ENCODE data around the gene FASTKD3. TPM values are rescaled to one million over a fixed set of nuclear protein-coding genes. Genes with fewer than 3 reads are reported as not detected.

The FASTKD3 gene
- total and polyA plus RNA-seq, 7 donors = 3.0 to 23.4 (median 10.3) TPM

DNA sequence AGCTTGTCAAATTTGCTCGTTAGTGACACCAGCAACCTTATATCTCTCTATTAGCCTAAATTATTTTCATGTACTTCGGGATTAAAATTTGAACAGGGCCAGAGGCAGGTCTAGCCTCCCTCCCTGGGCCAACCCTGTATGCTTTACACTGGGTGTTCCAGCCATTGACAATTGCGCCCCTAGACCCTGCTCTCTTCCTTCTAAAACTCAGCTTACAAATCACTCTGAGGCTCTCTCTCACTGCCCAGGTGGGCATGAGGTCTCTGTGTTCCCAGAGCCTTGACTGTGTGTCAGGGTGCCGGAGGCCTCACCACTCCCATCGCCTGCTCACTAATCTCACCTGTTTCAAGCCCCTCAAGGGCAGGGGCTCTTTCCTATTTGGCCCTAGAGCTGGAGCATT, 11.5 kb downstream of the FASTKD3 start:
- TF ChIP-seq, protein P1, sequence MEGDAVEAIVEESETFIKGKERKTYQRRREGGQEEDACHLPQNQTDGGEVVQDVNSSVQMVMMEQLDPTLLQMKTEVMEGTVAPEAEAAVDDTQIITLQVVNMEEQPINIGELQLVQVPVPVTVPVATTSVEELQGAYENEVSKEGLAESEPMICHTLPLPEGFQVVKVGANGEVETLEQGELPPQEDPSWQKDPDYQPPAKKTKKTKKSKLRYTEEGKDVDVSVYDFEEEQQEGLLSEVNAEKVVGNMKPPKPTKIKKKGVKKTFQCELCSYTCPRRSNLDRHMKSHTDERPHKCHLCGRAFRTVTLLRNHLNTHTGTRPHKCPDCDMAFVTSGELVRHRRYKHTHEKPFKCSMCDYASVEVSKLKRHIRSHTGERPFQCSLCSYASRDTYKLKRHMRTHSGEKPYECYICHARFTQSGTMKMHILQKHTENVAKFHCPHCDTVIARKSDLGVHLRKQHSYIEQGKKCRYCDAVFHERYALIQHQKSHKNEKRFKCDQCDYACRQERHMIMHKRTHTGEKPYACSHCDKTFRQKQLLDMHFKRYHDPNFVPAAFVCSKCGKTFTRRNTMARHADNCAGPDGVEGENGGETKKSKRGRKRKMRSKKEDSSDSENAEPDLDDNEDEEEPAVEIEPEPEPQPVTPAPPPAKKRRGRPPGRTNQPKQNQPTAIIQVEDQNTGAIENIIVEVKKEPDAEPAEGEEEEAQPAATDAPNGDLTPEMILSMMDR (IDR thresholded peaks at IDR 0.05) = no peak
- TF ChIP-seq POLR2AphosphoS5 (IDR thresholded peaks at IDR 0.05) = no peak
- no peak for TF ChIP-seq EP300 (IDR thresholded peaks at IDR 0.05)
- no peak for TF ChIP-seq POLR2A (IDR thresholded peaks at IDR 0.05)
- intact Hi-C loops (cut with DNase I) = no loop called here
- no peaks in the 10 kb centered on the region for H3K9me3 ChIP-seq
- DNase-seq = no peak
- no peak overlapping the region for H3K27ac ChIP-seq
- H3K4me3 ChIP-seq = no peak overlapping the region
- 85 to 88% methylated on average over 5 of the region's 5 CpGs for WGBS, 2 donors
- no peaks in the 10 kb centered on the region for H3K27me3 ChIP-seq
- H3K4me1 ChIP-seq = no peaks in the 10 kb centered on the region
- peaks cover 5 to 48% (median 15%) of the 10 kb centered on the region in 4 donors for H3K36me3 ChIP-seq

DNA sequence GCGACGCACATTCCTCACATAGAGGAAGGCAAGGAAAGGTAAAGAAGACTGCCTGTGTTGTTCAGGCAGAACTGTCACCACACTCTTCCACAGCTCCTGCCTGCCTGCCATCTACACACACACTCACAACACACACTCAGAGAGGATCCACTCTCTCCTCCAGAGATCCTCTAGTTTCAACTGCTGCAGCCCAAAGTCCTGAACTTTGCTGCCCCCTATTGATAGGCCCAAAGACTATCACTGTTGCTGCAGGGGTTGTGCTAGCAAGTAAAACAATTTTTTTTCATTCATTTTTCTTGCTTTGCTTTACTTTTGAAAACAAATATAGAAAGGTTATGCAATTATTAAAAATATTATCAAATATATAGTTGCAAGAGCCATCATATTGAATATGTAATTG, 12.0 kb downstream of the FASTKD3 start:
- intact Hi-C loops (cut with DNase I) = no loop called here
- WGBS, 2 donors = 98% methylated on average over 2 of the region's 2 CpGs
- TF ChIP-seq, protein P1 (IDR thresholded peaks at IDR 0.05) = peak in 2 of 4 experiments; percentile 17 to 37
- TF ChIP-seq POLR2A (IDR thresholded peaks at IDR 0.05) = no peak
- H3K4me1 ChIP-seq = no peaks in the 10 kb centered on the region
- no peak for DNase-seq
- peaks cover 5 to 43% (median 13%) of the 10 kb centered on the region in 4 donors for H3K36me3 ChIP-seq
- no peak overlapping the region for H3K27ac ChIP-seq
- no peaks in the 10 kb centered on the region for H3K9me3 ChIP-seq
- H3K4me3 ChIP-seq = no peak overlapping the region
- H3K27me3 ChIP-seq = no peaks in the 10 kb centered on the region

DNA sequence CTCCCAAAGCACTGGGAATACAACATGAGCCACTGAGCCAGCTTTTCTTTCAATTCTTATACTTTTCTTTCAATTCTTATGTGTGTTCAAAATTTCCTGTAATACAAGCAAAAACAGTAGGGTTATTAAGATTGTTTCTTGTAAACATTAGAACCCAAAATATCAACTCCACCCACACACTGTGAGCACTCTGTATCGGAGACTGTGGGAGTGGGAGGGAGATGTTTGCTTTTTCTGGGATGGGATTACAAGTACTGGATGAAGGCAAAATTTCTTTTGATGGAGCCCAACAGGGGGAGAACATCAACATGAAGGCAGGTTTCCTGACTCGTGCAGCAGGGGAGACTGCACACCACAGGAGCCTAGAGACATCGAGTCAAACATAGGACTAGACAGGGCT, 13.2 kb downstream of the FASTKD3 start:
- H3K4me3 ChIP-seq = no peak overlapping the region
- DNase-seq = no peak
- peaks cover 5 to 32% (median 10%) of the 10 kb centered on the region in 4 donors for H3K36me3 ChIP-seq
- H3K4me1 ChIP-seq = peaks cover 0 to 6% (median 5%) of the 10 kb centered on the region in 4 donors
- peaks cover 0 to 8% (median under 1%) of the 10 kb centered on the region in 3 donors for H3K27me3 ChIP-seq
- WGBS, 2 donors = 79 to 82% methylated on average over 3 of the region's 3 CpGs
- H3K9me3 ChIP-seq = no peaks in the 10 kb centered on the region
- no peak overlapping the region for H3K27ac ChIP-seq
- intact Hi-C loops (cut with DNase I) = no loop called here
- TF ChIP-seq EP300 (IDR thresholded peaks at IDR 0.05) = no peak
- TF ChIP-seq, protein P1 (IDR thresholded peaks at IDR 0.05) = no peak

DNA sequence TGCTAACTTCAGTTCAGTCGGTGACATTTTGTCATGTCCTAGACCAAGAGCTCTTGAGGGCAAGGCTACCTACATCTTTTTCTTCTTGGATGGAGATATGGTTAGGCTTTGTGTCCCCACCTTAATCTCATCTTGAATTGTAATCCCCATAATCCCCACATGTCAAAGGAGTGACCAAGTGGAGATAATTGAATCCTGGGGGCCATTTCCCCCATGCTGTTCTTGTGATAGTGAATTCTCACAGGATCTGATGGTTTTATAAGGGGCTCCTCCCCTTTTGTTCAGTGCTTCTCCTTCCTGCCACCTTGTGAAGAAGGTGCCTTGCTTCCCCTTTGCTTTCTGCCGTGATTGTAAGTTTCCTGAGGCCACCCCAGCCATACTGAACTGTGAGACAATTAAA, 15.8 kb downstream of the FASTKD3 start:
- H3K27ac ChIP-seq = no peak overlapping the region
- intact Hi-C loops (cut with DNase I) = no loop called here
- H3K4me1 ChIP-seq = peaks cover 0 to 19% (median 17%) of the 10 kb centered on the region in 4 donors
- H3K27me3 ChIP-seq = peaks cover 7 to 35% (median 26%) of the 10 kb centered on the region in 3 donors
- DNase-seq = no peak
- peaks cover 0 to 6% (median 0%) of the 10 kb centered on the region in 4 donors for H3K36me3 ChIP-seq
- WGBS, 2 donors = 73 to 79% methylated on average over 2 of the region's 2 CpGs
- TF ChIP-seq, protein P1 (IDR thresholded peaks at IDR 0.05) = no peak
- TF ChIP-seq EP300 (IDR thresholded peaks at IDR 0.05) (no peak), POLR2AphosphoS5 (IDR thresholded peaks at IDR 0.05) (no peak), POLR2A (IDR thresholded peaks at IDR 0.05) (no peak)
- no peak overlapping the region for H3K4me3 ChIP-seq
- no peaks in the 10 kb centered on the region for H3K9me3 ChIP-seq

DNA sequence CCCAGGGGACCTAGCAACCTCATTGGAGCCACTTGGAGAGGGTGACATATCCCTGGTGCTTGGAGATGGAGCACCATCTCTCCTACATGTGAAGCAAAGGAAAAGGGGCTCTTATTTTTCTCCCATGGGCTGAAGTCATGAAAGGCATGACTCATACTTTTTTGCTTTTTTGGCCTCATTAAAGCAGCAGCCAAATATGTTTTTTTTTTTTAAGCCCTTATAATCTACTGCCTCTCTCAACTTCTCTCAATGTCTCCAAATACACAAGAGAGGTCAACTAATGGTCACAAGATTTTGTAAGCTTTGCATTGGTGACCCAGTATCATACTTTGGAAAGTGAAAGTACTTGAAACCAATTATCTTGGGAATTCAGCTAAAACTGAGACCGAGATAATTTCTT, 16.3 kb downstream of the FASTKD3 start:
- intact Hi-C loops (cut with DNase I) = no loop called here
- peaks cover 0 to 2% (median 0%) of the 10 kb centered on the region in 4 donors for H3K36me3 ChIP-seq
- peaks cover 7 to 39% (median 26%) of the 10 kb centered on the region in 3 donors for H3K27me3 ChIP-seq
- no peaks in the 10 kb centered on the region for H3K9me3 ChIP-seq
- H3K27ac ChIP-seq = no peak overlapping the region
- H3K4me1 ChIP-seq = peaks cover 0 to 19% (median 17%) of the 10 kb centered on the region in 4 donors
- TF ChIP-seq POLR2A (IDR thresholded peaks at IDR 0.05) (no peak), EP300 (IDR thresholded peaks at IDR 0.05) (no peak), POLR2AphosphoS5 (IDR thresholded peaks at IDR 0.05) (no peak)
- TF ChIP-seq, protein P1 (IDR thresholded peaks at IDR 0.05) = no peak
- WGBS, 2 donors = 66 to 88% methylated on average over 1 of the region's 1 CpG
- H3K4me3 ChIP-seq = no peak overlapping the region
- no peak for DNase-seq
